ENCODE data around the gene GEMIN2.
"Not testable (repeated sequence)": the region's sequence is repeated elsewhere in the genome, so short reads cannot be mapped to it uniquely, and the experiment has no call there.

Gene GEMIN2

GRCh38 chr14:39179042-39179441, 64.9 kb downstream of the GEMIN2 start:
- no peak for DNase-seq

- DNase-seq = no peak
These were observed 66.4 kb downstream of the GEMIN2 start for GRCh38 chr14:39180553-39180952.

- no peak for DNase-seq
These were observed 67.0 kb downstream of the GEMIN2 start for GRCh38 chr14:39181026-39181692.

- no peak for DNase-seq
These were observed 67.5 kb downstream of the GEMIN2 start for GRCh38 chr14:39181693-39182047.

- DNase-seq = no peak
These were observed 68.9 kb downstream of the GEMIN2 start for GRCh38 chr14:39182770-39183684.

GRCh38 chr14:39183685-39184003, 69.5 kb downstream of the GEMIN2 start:
- not testable (repeated sequence) for DNase-seq

GRCh38 chr14:39184628-39185255, 70.6 kb downstream of the GEMIN2 start:
- no peak for DNase-seq

GRCh38 chr14:39185256-39186049, 71.3 kb downstream of the GEMIN2 start:
- DNase-seq = no peak
